ENCODE measurements around the gene PRICKLE1. TPM values are rescaled to one million over a fixed set of nuclear protein-coding genes. Genes with fewer than 3 reads are reported as not detected.

PRICKLE1 gene
- total and polyA plus RNA-seq, 9 of the 15 experiments (the other 6 are each of a cell fraction or from before 2014, with no cell fraction given), result 0.22 to 0.85 (median 0.31) TPM

- TF ChIP-seq NONO (IDR thresholded peaks at IDR 0.05; ENCODE audit: low read depth in 2 of 2, low read length in 1 of 2) (0 out of 4 replicates have a peak, but pooled peaks of 1 of the 2 experiments have one; percentile 29), SAFB (IDR thresholded peaks at IDR 0.05; ENCODE audit: borderline replicate concordance, low read depth, low read length) (peak; percentile 70), CHD1 (IDR thresholded peaks at IDR 0.05; ENCODE audit: low read length) (peak; percentile 82), NRF1 (conservative IDR thresholded peaks at IDR 0.05 in 1 of 2, IDR thresholded peaks at IDR 0.05 in 1 of 2) (peak in 1 of 2 experiments; percentile 12; a peak in 1 of 4 replicates), DNMT1 (IDR thresholded peaks at IDR 0.05) (no peak), YBX1 (IDR thresholded peaks at IDR 0.05) (no peak), RBBP5 (IDR thresholded peaks at IDR 0.05; ENCODE audit: borderline replicate concordance, insufficient read depth, low read length, poor library complexity, severe bottlenecking) (peak; percentile 60), TFE3 (CRISPR knock-in tag; IDR thresholded peaks at IDR 0.05) (no peak), FOXM1 (IDR thresholded peaks at IDR 0.05; ENCODE audit: low read depth) (no peak), FOXM1 (CRISPR knock-in tag; IDR thresholded peaks at IDR 0.05; ENCODE audit: low read depth) (0 out of 2 replicates have a peak, but pooled peaks have one; percentile 50), ARID2 (IDR thresholded peaks at IDR 0.05) (0 out of 2 replicates have a peak, but pooled peaks have one; percentile 41), ZNF407 (IDR thresholded peaks at IDR 0.05; ENCODE audit: low read depth) (no peak), L3MBTL2 (IDR thresholded peaks at IDR 0.05) (peak; percentile 76), FOXP4 (CRISPR knock-in tag; IDR thresholded peaks at IDR 0.05; ENCODE audit: borderline replicate concordance) (no peak), MAX (CRISPR knock-in tag; IDR thresholded peaks at IDR 0.05) (peak; percentile 52; the same call in 1 of the 2 replicates)
Measured at GRCh38 chr12:42482748-42483520, 106.6 kb downstream of the PRICKLE1 start (continued).
